Activated T-helper 2 cell treated with anti-CD3 and anti-CD28 coated beads, Interferon-gamma antibody, Interleukin-2, Interleukin-4, amounts not matched to agents 10 μg/mL and 5 μg/mL and 100 μg/mL, durations not matched to agents 14 hours and 24 hours and 36 hours (primary cell): Measurements from ENCODE around the gene LDLRAD2. TPM values are rescaled to one million over a fixed set of nuclear protein-coding genes. Genes with fewer than 3 reads are reported as not detected.

ENCODE experiments used
- DNase-seq: peaks from one replicate; pipeline ENCODE4 v3.0.0; 2021; ENCODE audit warnings: low spot score
- H3K27ac Mint-ChIP-seq: one replicate; pipeline ENCODE4 v1.8.0; 2021; ENCODE audit warnings: mixed read lengths
- H3K27me3 Mint-ChIP-seq: one replicate; pipeline ENCODE4 v1.8.0; 2021; ENCODE audit warnings: low read depth, mixed read lengths
- H3K36me3 Mint-ChIP-seq: one replicate; pipeline ENCODE4 v1.8.0; 2021; ENCODE audit warnings: low read depth, mixed read lengths
- H3K4me1 Mint-ChIP-seq: one replicate; pipeline ENCODE4 v1.8.0; 2021; ENCODE audit warnings: low read depth, mixed read lengths
- H3K4me3 Mint-ChIP-seq: one replicate; pipeline ENCODE4 v1.8.0; 2021; ENCODE audit warnings: low read depth, mild to moderate bottlenecking, moderate library complexity, mixed read lengths
- H3K9me3 Mint-ChIP-seq: one replicate; pipeline ENCODE4 v1.8.0; 2021; ENCODE audit warnings: mixed read lengths
- intact Hi-C: fragments of 100-400 bp; cut with micrococcal nuclease; formaldehyde crosslinking; loops from one replicate; pipeline ENCODE4 v1.15.1; 2023
- total RNA-seq: library from RNA; stranded (reverse); gene quantifications from 2 replicates; pipeline ENCODE4 v1.2.3, GENCODE V29; 2022

The LDLRAD2 gene
- total RNA-seq, 1 donor from 2014 or later, result not detected

DNA sequence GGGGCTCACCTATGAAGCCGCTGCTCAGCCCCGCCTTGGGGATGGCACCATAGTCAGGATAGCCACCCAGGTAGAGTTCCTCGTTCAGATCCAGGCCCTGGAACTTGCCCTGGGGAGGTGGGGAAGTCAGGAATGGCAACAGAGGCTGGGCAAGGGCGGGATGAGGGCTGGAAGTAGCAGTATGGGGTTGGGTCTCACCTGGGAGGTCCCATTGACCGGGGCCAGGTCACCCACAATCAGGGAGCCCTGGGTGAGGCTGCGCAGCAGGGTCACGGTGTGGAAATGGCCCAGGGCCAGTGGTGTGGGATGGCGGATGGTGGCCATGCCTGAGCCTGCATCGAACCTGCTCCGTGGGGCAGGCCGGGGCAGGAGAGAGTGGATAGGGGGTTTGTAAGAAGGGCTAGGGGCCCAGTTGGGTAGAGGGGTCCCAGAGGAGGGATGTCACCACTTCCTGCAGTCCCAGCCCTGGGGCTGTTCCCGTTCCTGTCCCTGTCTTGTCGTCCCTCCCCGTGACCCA is 19.4 kb downstream of the LDLRAD2 start:
- Mint-ChIP-seq H3K4me3 (no peak overlapping the region), H3K4me1 (no peaks in the 10 kb centered on the region), H3K9me3 (peaks cover 12% of the 10 kb centered on the region), H3K36me3 (peaks cover 10% of the 10 kb centered on the region), H3K27ac (no peak overlapping the region), H3K27me3 (no peaks in the 10 kb centered on the region)
- intact Hi-C loops, result no loop called here
- no peak for DNase-seq

DNA sequence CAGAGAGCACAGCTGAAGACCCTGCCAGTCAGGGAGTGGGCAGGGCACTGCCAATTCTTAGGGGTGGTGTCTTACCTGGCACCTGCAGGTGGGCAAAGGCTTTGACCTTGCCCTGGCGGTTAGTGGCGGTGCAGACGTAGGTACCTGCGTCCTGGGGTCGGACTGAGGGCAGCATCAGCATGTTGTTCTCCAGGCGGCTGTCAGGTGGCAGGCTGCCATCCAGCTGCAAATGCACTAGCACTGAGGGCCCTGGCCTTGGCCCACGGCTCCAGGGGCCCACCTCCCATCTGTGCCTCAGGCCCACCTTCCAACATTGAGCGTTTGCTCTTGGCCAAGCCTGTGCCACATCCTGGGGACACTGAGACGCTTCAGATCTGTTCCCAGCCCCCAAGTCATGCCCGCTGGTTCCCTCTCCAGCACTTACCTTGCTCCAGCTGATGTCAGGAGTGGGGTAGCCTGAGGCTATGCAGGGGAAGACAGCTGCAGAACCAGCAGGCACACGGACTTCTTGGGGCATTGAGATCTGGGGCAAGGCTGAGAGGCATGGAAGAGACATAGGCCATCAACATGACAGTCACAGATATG is 21.4 kb downstream of the LDLRAD2 start:
- Mint-ChIP-seq H3K36me3 (peaks cover 10% of the 10 kb centered on the region), H3K27me3 (no peaks in the 10 kb centered on the region), H3K4me3 (no peak overlapping the region), H3K9me3 (peaks cover 12% of the 10 kb centered on the region), H3K27ac (no peak overlapping the region), H3K4me1 (no peaks in the 10 kb centered on the region)
- intact Hi-C loops, result no loop called here
- DNase-seq, result no peak

GRCh38 chr1:21834094-21834493 is 22.0 kb downstream of the LDLRAD2 start:
- DNase-seq, result no peak
- Mint-ChIP-seq H3K36me3 (peaks cover 10% of the 10 kb centered on the region), H3K9me3 (peaks cover 12% of the 10 kb centered on the region), H3K4me3 (no peak overlapping the region), H3K4me1 (no peaks in the 10 kb centered on the region), H3K27me3 (no peaks in the 10 kb centered on the region), H3K27ac (no peak overlapping the region)
- intact Hi-C loops, result no loop called here

GRCh38 chr1:21834666-21835065 is 22.6 kb downstream of the LDLRAD2 start:
- Mint-ChIP-seq H3K36me3 (peaks cover 10% of the 10 kb centered on the region), H3K27ac (no peak overlapping the region), H3K4me1 (no peaks in the 10 kb centered on the region), H3K9me3 (peaks cover 12% of the 10 kb centered on the region), H3K4me3 (no peak overlapping the region), H3K27me3 (no peaks in the 10 kb centered on the region)
- intact Hi-C loops, result no loop called here
- DNase-seq, result no peak

DNA sequence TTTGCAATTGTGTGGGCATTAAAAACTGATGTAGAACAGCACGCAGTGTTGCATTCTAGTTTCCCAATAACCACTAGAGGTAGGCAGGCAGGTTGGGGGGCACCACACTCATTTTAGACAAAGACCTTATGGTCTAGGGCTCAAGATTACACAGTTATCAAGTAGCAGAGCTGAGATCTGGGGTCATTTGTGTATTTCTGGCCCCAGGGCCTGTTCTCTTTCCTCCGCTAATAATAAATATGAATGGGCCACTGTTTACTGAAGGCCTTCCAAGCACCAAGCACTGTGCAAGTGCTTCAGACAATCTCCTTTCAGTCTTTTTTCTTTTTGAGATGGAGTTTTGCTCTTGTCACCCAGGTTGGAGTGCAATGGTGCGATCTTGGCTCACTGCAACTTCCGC is 23.9 kb downstream of the LDLRAD2 start:
- intact Hi-C loops, result no loop called here
- no peak for DNase-seq
- Mint-ChIP-seq H3K4me3 (no peak overlapping the region), H3K27ac (no peak overlapping the region), H3K36me3 (peaks cover 10% of the 10 kb centered on the region), H3K27me3 (no peaks in the 10 kb centered on the region), H3K4me1 (no peaks in the 10 kb centered on the region), H3K9me3 (peaks cover 12% of the 10 kb centered on the region)

DNA sequence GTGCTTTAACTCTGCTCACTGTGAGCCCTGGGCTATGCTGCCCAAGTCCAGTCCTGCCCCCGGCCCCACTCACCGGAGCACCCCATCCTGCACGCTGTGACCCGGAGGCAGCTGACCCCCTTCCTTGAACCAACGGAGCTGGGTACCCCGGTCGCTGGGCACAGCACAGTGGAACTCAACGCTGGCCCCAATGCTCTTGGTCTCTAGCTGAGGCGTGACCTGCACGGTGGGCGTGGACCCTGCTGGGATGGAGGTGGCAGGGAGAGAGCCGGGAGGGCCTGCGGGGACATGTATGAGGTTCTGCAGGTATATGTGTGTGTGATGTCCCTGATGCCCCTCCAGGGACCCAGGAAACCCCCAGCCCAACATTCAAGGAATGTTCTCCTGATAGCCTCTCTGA is 24.7 kb downstream of the LDLRAD2 start:
- no peaks in the 10 kb centered on the region for H3K27me3 Mint-ChIP-seq
- H3K4me1 Mint-ChIP-seq, result no peaks in the 10 kb centered on the region
- intact Hi-C loops, result no loop called here
- no peak overlapping the region for H3K4me3 Mint-ChIP-seq
- no peak overlapping the region for H3K27ac Mint-ChIP-seq
- peaks cover 12% of the 10 kb centered on the region for H3K9me3 Mint-ChIP-seq
- no peak for DNase-seq
- H3K36me3 Mint-ChIP-seq, result peaks cover 10% of the 10 kb centered on the region

- DNase-seq, result no peak
- Mint-ChIP-seq H3K36me3 (peaks cover 10% of the 10 kb centered on the region), H3K9me3 (peaks cover 12% of the 10 kb centered on the region), H3K4me3 (no peak overlapping the region), H3K27me3 (no peaks in the 10 kb centered on the region), H3K27ac (no peak overlapping the region), H3K4me1 (no peaks in the 10 kb centered on the region)
- intact Hi-C loops, result no loop called here
These were observed 25.4 kb downstream of the LDLRAD2 start for GRCh38 chr1:21837476-21837875.

- Mint-ChIP-seq H3K27ac (no peak overlapping the region), H3K9me3 (peaks cover 12% of the 10 kb centered on the region), H3K36me3 (peaks cover 10% of the 10 kb centered on the region), H3K4me3 (no peak overlapping the region), H3K4me1 (no peaks in the 10 kb centered on the region), H3K27me3 (no peaks in the 10 kb centered on the region)
- no peak for DNase-seq
- intact Hi-C loops, result no loop called here
These were observed 26.5 kb downstream of the LDLRAD2 start for GRCh38 chr1:21838359-21839157.

DNA sequence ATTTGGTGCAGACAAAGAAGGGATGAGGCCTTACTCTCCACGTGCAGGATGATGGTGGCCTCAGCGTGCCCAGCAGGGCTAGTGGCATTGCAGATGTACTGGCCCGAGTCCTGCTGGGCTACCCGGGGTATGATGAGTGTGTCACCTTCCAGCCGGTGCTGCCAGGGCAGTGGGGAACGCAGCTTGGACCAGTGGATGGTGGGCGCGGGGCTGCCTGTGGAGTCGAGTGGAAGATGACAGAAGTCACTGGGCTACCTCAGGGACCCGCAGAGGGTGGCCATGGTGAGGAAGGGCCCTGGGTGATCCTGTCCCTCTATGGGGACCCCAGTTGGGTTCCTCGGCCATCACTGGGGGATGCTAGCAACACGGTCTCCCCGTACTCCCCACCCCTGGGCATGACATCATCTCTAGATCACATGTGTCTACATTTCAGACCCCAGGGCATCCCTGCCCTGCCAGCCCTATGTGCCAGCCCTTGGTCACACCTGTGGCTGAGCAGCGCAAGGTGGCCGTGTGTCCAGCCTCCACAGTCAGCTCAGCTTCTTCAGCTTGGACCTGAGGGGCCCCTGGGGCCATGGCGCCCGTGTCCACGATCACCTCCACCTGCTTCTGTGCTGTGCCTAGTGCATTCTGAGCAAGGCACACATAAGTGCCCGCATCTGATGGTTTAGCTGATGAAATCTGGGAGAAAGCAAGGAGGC is 27.4 kb downstream of the LDLRAD2 start:
- no peaks in the 10 kb centered on the region for H3K4me1 Mint-ChIP-seq
- peaks cover 5% of the 10 kb centered on the region for H3K9me3 Mint-ChIP-seq
- DNase-seq, result no peak
- no peak overlapping the region for H3K27ac Mint-ChIP-seq
- no peak overlapping the region for H3K4me3 Mint-ChIP-seq
- intact Hi-C loops, result no loop called here
- H3K36me3 Mint-ChIP-seq, result peaks cover 4% of the 10 kb centered on the region
- no peaks in the 10 kb centered on the region for H3K27me3 Mint-ChIP-seq

GRCh38 chr1:21840981-21841380 is 28.9 kb downstream of the LDLRAD2 start:
- H3K4me1 Mint-ChIP-seq, result no peaks in the 10 kb centered on the region
- no peaks in the 10 kb centered on the region for H3K9me3 Mint-ChIP-seq
- no peaks in the 10 kb centered on the region for H3K27me3 Mint-ChIP-seq
- H3K4me3 Mint-ChIP-seq, result no peak overlapping the region
- H3K27ac Mint-ChIP-seq, result no peak overlapping the region
- no peaks in the 10 kb centered on the region for H3K36me3 Mint-ChIP-seq
- no peak for DNase-seq
- intact Hi-C loops, result no loop called here

DNA sequence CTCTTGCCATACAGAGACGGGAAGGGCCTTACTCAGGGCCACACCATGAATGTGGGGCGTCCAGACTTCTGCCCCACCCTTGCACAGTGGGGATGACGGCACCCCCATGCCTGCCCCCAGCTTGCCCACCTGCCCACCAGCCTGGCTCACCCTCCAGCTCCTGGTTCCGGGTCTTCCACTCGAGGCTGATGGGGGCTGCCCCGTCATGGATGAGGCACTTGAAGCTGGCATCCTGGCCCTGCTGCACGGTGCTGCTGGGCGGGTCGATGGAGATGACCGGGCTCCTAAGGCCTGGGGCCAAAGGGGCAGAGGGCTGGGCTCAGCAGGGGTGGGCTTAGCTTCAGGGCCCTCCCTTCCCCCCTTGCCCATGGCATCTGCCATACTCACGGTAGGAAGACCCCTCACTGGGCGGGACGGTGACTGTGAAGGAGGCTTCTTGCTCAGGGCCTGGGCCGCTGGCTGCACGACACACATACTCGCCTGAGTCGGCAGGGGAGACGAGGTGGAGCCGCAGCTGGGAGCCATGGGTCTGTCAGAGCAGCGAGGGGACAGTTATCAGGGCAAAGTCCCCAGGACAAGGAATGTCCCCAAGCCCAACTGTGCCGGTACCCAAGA is 29.9 kb downstream of the LDLRAD2 start:
- intact Hi-C loops, result no loop called here
- Mint-ChIP-seq H3K4me3 (no peak overlapping the region), H3K27me3 (no peaks in the 10 kb centered on the region), H3K4me1 (no peaks in the 10 kb centered on the region), H3K27ac (no peak overlapping the region), H3K9me3 (no peaks in the 10 kb centered on the region), H3K36me3 (no peaks in the 10 kb centered on the region)
- DNase-seq, result no peak

GRCh38 chr1:21842606-21843162 is 30.6 kb downstream of the LDLRAD2 start:
- H3K27ac Mint-ChIP-seq, result no peak overlapping the region

More at GRCh38 chr1:21842606-21843162, 30.6 kb downstream of the LDLRAD2 start:
- no peak for DNase-seq
- Mint-ChIP-seq H3K4me1 (no peaks in the 10 kb centered on the region), H3K27me3 (no peaks in the 10 kb centered on the region), H3K9me3 (no peaks in the 10 kb centered on the region), H3K36me3 (no peaks in the 10 kb centered on the region), H3K4me3 (no peak overlapping the region)
- intact Hi-C loops, result no loop called here
